Activated T-cell treated with anti-CD3 and anti-CD28 coated beads for 24 hours (primary cell): ENCODE data around the gene PKIG.
"Not testable (repeated sequence)": the region's sequence is repeated elsewhere in the genome, so short reads cannot be mapped to it uniquely, and the experiment has no call there.

ENCODE experiments used
- DNase-seq: peaks from one replicate; pipeline ENCODE4 v3.0.0-alpha.2; 2020; ENCODE audit warnings: low read depth

PKIG gene

DNA sequence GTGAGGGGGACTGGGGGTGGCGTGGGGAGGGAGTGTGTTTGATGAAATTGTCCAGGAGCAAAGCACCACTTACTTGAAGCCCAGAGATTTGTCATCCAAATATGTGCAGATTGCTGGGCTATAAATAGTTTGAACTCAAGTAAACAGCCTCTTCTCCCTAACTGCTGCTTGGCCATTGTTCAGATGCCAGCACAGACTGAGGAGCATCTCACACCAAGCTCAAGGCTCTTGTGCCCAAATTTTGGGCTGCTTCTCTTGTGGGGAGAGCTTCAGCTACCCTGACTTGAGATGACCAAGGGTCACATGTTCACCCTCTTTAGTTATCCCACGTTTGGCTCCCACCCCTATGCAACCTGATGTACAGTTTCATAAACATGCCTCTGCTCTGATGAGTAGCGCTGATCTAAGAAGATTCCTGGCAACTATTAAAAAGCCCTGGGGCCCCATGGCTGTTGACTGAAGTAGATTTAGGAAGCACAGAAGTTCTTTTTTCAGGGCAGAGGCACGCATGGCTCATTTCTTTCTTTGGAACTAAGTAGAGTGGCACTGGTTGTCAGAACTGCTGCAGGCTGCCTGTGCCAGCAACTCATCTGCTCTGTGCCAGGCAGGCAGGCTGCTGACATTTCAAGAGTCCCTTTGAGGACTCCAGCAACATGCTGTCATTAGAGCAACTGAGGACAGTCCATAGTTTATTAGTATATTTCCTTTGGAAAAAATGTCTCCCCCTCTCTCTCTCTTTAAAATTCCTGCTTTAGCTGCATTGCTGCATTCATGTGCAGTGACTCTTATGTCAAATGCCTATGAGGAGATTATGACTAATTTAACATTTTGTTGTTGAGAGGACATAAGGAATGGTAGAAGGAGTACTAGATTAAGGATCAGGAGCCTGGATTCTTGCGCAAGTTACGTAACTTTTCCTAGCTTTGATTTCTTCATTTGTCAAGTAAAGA lies 9.6 kb upstream of the PKIG start:
- DNase-seq: no peak

DNA sequence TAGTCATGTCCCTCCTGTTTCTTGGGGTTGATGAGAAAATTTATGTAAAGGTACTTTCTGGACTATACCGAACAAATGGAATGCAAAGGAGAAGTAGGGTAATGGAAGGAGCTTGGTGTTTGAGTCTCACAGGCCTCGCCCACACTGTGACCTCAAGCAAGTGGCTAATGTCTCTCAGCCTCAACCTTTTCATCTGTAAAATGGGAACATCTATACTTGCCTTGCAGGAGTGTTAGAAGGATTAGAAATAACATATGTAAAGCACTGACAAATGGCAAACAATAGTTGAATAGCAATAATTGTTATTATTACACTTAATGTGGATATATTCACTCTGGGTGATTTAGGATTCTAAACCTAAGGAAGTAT lies 8.9 kb upstream of the PKIG start:
- DNase-seq: no peak

DNA sequence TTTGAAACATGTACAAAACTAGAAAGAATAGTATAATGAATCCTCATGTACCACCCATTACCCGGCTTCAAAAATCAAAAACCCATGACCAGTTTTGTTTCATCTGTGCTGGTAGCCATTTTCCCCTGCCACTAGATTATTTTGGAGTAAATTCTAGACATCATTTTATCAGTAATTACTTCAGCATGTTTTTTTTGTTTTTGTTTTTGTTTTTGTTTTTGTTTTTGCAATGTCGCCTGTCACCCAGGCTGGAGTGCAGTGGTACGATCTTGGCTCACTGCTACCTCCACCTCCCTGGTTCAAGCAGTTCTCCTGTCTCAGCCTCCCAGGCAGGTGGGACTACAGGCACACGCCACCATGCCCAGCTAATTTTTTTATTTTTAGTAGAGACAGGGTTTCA lies 8.0 kb upstream of the PKIG start:
- DNase-seq: no peak

DNA sequence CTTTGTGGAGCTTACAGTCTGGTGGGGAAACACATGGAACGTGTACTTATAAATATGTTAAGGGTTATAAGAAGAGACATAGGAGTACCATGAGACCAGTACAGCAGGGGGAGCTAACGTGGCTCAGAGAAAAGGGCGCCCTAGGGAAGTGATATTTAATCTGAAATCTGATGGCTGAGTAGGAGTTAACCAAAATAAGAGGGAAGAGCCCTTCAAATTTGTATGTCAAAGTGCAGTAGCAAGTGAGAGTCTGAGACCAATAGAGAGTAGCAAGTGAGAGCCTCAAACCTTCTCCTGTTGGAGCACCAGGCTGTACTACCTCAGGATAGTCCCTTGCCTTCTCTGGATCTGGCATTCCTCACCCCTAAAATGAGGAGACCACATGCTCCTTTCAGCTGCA lies 6.1 kb upstream of the PKIG start:
- no peak for DNase-seq

DNA sequence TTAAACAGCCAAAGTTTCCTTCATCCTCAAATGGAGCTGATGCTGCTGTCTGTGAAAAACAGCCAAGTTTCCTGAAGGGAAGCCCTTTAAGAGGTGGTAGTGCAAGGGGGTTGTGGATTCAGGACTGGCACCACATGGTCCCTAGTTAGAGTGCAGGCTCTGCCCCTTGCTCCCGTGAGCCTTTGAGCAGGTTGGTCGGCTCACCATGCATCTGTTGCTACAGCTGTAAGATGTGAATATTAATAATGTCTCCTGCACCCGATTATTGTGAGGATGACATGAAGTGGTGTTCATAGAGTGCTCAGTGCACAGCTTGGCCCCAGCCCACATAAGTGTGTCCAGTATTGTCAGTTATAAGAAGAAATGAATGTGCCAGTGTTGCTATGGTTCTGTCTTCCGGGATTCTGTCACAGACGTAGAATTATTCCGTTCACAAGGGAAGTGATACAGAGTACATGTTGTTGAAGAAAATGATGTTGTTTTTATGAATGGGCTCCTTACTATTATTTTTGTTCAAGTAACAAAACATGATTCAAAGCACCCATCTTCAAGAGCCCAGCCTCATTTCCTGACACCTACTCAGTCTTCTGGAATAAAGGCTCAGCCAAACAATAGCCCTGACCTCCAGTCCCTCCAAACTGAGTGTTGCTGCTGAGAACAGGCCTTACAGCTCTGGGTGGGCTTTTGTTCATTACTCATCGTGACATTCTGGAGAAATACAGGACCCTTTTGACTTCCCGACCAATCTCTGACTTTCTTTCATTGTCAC lies 2.9 kb upstream of the PKIG start:
- DNase-seq: no peak

DNA sequence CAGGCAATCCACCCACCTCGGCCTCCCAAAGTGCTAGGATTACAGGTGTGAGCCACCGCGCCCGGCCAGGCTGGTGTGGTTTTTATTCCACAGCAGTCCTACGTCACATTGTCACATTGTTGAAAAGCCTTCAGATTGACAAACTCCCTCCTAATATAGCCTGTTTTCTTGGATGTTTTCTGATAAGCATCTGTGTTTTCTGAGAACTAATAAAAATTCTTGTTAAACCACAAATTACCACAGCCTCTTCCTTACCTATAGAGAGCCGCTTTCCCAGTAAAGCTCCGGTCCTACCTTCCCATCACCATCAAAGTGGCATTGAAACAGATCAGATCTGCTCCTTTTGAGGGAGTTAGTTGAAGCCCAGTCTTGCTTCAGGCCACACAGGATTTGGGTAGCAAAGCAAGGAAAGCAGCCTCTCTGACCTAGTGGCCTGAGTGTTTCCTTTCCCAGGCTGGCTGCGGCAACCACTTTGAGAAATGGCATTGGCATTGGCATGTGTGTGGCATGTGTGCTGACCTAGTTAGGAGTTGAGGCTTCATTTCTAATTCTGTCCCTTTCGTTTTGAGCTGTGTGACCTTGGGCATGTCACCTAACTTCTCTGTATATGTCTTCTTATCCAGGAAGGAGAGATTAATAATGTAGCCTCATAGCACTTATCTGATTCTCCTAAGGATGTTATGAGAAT lies 1.7 kb upstream of the PKIG start:
- DNase-seq: no peak

DNA sequence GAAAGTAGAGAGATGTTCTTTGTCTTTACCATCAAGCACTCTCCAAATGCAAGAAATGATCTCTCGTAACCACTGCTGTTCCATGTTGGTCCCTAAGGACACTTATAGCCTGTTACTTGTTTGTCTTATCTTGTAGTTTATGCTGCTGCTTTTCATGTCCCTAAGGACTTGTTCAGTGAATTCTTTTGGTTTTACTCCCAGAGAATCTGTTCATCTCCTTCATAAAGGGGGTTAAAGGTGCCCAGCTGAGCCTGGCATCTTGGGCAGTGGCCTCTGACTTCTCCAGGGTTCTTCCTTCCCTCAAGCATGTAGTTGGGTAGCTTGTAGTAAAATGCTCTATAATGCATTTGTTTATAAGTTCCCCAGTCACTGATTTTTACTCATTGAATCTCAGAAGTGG lies 864 bp upstream of the PKIG start:
- DNase-seq: no peak

DNA sequence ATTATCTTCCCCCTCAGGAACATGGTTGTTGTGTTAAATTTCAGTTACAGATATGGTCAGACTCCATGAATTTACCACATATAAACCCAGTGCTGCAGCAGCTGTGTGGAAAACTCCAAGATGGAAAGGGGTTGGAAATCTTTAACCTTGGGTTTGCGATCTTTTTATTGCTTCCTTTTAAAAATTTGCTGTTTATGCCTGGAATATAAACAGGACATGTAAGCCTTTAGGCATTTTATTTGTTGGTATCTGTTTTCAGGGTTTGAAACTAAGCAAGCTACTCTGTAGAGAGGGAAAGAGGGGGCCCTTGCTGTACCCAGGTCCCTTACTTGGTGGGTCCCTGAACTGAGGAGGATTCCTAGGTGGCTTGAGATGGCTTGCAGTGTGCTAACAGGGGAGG lies 778 bp downstream of the PKIG start:
- no peak for DNase-seq

DNA sequence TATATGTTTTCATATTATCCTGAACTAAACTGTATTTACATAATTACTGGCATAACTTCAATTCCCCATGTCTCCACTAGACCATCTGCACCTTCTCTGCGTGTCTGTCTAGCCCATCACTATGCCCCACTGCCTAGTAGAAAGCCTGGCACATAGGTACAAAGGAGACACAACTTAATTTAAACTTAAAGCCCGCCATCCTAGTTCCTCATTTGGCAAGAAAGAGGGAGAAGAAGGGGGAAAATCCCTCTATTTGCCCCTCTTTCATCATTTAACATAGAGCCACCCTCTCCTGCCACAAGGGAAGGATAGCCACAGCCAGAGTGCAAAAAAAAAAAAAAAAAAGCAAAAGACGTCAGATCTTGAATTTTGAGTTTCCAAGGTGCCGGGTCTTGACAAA lies 1.8 kb downstream of the PKIG start:
- no peak for DNase-seq

DNA sequence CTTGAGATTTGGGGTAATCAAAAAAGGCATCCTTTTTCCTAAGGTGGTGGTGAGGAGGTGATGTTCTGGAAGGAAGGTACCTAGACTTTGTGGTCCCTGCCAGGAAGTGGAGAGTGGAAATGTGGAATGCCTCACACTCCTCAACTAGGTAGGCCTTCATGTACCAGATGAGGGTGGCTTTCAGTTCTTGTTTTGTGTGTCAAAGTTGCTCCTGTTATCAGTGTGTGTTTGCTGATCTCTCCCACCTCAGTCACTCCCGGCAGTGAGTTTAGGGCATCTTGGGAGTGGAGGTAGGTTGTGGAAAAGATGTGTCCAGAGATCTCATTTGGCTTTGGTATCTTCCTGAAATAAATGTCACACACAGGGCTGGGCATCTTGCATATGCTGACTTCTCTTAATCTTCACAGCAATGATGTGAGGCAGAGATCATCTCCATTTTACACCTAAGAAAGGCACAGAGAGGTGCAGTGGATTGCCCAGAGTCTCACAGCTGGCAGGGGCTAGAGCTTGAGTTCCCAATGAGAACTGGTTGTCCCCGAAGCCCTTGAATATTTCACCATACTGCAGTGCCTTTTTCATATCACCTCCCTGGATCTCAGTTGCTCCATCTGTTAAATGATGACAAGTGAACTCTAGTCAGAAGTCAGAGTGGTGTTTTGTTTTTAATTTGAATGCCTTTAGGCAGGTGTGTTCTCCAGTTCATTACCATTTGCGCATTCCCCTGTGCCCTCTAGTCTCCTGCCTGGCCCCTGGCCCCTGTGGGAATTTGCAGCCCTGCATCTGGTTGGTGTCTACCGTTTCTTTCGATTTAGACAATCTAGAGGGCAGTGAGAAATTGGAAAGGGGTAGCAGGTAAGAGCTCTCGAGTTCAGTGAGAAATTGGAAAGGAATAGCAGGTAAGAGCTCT lies 2.9 kb downstream of the PKIG start:
- no peak for DNase-seq

DNA sequence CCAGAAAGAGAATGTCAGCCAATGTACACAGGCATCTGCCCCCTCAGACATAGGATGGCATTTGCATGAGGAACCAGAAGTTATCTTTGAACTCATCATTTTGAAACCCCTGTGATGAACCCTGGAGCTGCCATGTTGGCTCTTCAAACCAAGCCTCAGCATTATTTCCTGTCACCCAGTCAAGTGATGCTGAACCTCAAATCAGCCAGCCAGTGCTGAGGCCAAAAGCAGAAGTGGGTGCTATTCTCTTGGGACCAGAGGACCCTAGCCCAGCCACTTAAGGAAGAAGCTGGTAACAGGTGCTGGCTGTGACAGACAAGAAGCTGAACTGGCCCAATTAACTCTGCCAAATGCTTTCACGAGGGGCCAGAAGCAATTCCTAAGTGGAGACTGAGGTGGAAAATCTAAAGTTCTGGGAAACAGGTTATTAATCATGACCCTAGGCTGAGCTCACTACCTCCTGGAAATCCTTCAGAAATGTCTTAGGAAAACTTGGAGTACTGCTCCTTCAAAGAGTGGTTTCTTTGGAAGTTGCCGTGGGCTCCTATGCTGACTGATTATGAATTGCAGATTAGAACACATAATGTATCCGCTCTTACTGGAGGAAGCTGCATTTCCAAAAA lies 4.0 kb downstream of the PKIG start:
- DNase-seq: no peak

DNA sequence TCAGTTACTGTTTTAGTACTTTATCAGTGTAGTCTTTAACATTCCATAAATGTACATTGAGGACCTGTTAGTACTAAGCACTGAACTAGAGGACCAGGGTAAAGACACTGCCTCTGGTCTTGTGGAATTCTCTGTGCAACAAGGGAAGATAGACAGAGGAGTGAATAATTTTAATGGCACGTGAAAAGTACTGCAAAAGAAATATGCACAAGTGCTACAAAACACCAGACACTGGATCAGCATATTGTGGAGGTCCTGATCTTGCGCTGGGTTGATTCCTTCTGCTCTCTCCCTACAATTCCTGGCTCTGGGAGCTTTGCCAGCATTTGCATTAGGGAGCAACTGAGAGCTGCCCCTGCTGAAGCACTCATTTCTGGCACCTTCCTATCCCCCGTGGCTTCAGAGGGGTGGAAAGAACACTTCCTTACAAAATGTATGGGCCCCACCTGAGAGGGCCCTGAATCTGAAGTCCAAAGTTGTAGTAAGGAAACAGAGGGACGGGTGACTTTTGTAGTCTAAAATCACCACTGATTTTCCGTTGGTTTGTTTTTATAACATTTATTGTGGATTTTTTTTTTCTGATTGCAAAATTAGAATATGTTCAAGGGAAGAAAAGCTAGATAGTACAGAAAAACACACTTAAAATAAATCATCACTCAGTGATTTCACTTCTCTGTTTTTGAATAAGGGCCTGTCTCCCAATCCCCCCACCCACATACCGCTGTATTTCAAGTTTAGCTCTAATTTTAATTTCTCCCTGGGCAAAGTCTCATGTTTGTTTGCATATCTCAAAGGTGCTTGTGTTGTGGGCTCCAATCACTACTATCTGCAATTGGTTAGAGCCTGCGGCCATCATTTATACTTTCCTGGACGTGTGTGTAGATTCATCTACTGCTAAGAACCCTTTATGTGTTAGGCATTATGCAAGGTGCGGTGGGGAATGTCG lies 4.9 kb downstream of the PKIG start:
- DNase-seq: no peak

DNA sequence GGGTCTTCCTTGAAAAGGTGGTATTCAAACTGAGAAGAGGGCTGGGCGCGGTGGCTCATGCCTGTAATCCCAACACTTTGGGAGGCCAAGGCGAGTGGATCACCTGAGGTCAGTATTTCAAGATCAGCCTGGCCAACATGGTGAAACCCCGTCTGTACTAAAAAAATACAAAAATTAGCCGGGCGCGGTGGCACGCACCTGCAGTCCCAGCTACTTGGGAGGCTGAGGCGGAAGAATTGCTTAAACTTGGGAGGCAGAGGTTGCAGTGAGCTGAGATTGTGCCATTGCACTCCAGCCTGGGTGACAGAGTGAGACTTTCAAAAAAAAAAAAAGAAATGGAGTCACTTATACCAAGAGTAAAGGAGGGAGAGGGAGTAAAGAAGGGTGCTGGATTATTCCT lies 5.9 kb downstream of the PKIG start:
- not testable (repeated sequence) for DNase-seq

DNA sequence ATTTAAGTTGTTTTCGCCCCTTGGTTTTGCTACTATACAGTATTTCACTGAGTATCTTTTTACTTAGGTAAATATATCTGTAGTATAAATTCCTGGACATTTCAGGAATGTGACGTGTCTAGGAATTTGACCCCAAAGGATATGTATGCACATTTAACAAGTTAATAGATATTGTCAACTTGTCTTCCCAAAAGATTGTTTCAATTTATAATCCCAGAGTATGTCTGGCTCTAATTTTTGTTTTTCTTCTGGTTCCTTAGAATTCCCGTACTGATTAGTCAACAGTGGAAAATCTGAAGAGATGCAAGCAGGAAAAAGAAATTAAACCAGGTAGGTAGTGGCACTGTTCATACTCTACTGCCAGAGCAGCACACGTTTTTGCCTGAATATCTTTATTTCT lies 7.2 kb downstream of the PKIG start:
- DNase-seq: no peak

DNA sequence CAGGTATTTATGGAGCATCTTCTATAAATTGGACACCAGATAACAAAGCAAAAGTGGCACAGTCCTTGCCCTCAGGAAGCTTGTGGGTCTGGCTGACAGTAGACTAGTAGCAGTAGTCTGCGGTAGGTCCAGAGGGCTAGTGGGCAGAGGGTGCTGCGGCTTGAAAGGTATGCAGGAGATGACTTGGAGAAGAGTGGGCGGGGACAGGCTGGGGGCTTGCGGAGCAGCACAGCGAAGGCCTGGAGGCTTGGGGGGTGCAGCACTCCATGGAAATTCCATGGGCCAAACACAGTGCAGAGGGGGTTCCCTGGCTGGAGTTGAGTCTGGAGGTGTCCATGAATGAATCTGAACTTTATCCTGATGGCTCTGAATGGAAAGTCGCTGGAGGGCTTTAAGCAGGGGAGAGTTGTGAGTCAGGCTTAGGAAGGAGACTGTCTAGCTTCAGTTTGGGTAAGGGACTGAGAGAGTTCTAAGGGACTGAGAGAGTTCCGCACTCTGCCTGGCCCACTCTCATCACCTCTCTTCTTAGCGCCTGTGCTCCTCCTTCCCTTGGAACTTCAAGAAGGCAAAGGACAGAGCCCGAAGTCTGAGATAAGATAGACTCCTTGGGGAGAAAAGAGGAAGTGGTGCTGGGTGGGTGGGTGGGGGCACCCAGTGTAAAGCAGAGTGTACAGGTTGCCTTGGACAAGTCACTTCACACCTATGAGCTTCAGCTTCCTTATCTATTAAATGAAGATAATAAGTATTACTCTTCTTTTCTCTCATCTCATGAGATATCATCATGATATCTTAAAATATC lies 8.8 kb downstream of the PKIG start:
- no peak for DNase-seq

DNA sequence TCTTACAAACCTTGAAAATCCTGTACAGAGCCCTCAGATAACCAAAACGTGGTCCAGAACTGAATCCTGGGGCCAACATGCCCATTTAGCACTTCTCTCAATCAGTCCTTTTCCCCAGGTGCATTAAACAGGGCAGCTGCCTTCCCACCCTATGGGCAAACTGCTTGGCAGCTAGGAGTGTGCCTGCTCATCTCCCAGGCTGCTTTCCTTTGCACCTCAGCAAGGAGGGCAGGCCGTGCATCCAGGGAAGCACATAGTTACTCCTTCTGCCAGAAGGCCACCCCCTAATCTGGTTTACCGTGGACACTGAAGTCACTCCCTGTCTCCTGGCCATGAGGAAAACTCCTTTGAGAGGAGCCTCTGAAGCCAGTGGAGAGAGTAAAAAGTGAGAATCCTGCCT lies 10.0 kb downstream of the PKIG start:
- no peak for DNase-seq

DNA sequence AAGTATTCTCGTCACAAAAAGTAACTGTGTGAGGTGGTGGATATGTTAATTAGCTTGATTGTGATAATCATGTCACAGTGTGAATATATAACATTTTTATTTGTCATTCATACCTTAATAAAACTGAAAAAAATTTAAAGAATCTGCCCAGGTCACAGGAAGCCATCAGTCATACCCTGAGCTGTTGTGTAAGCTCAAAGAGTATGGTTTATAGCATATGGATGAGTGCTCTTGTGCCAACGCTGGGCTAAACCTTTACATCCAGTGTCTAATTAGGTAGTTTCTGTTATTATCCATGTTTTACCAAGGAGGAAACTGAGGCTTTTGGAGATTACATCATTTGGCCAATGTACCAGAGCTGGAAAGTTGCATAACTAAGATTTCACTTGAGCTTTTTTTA lies 11.4 kb downstream of the PKIG start:
- DNase-seq: no peak

DNA sequence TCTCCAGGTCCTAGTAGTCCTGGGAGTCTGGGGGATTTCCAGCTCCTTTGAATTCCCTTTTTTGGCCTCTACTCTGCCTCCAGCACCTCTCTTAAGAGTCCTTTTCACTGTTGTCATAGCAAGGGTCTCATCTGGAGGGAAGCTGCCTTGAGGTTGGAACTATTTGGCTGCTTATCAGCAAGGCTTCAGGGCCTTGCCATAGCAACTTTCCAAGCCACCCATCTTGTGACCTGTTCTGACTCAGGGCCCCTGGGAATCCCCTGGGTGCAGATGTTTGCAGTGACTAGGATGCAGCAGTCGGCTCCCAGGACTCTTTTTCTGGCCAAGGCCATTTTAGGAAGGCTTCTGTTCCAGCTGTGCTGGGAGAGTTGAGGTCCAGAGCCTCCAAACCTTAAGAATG lies 12.4 kb downstream of the PKIG start:
- DNase-seq: no peak

DNA sequence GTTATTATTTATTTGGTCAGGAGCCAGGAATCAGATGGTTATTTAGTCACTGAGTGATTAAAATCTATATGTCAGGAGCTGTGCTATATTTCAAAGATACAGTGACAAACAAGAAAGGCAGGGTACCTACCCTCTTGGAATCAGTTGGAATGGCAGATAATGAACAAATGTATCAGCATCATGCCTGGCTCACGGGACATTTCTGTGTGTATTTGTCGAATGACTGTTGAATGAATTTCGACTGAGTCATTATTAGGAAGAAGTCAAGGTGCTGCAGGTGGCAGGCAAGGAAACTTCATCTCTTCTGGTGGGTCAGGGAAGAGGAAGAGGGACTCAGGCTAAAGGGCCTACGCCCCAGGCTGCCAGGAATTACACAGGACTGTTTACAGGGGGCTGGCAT lies 13.6 kb downstream of the PKIG start:
- no peak for DNase-seq
